H54 (cell line): ENCODE results near the gene PLEKHG4.

Experiments used
- DNase-seq: peaks from one replicate; pipeline ENCODE4 v3.0.0; 2011; ENCODE audit warnings: low spot score, mixed read lengths; ENCODE audit not compliant: insufficient read length
- FAIRE-seq: peaks from 3 replicates; lab custom pipeline; 2011; peaks lifted over from hg19 to GRCh38; lab: Jason Lieb, UNC
- POLR2A ChIP-seq: IDR thresholded peaks from 2 replicates; pipeline ENCODE4 v1.6.1; 2011; ENCODE audit warnings: low read depth, mild to moderate bottlenecking, low read length

Gene PLEKHG4

GRCh38 chr16:67264277-67264676, 15.1 kb upstream of the PLEKHG4 start:
- FAIRE-seq, result no peak
- TF ChIP-seq POLR2A, result no peak
- DNase-seq, result no peak

- FAIRE-seq, result no peak
- DNase-seq, result no peak
- TF ChIP-seq POLR2A, result no peak
Measured at GRCh38 chr16:67264866-67265265, 14.5 kb upstream of the PLEKHG4 start.

GRCh38 chr16:67265834-67266233, 13.5 kb upstream of the PLEKHG4 start:
- FAIRE-seq (no peak), DNase-seq (no peak)
- TF ChIP-seq POLR2A, result no peak

DNA sequence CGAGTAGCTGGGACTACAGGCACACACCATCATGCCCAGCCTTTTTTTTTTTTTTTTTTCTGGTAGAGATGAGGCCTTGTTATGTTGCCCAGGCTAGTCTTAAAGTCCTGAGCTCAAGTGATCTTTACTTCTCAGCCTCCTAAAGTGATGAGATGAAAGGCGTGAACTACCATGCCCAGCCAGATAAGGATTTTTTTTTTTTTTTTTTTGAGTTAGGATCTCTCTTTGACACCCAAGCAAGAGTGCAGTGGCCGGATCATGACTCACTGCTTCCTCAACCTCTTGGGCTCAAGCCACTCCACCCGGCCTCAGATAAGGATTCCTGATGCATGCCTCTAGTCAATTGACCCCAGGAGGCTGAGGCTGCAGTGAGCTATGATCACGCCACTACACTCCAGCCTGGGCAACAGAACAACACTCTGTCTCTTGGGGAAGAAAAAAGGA, 11.2 kb upstream of the PLEKHG4 start:
- no peak for DNase-seq

DNA sequence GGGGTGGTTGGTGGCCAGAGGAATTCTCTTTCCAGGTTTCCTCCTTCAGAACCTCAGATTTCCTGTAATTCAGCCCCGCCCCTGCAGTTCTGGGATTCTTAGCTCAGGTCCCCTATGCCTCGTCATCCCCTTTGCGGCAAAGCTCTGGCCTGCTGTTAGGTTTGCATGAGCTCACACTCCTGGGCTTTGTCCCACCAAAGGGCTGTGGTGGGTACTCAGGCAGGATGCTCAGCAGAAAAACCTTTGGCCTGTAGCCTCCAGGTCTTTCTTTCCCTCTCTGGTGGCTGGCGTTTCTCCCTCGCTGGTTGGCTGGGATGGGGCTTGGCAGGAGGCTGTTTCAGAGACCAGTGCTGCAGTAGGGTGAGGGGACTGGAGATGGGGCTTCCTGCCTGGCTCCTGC, 9.6 kb upstream of the PLEKHG4 start:
- FAIRE-seq (no peak), DNase-seq (no peak)
- TF ChIP-seq POLR2A, result no peak

More for the DNA sequence above, 11.2 kb upstream of the PLEKHG4 start:
- no peak for TF ChIP-seq POLR2A
- peak; percentile 65 for FAIRE-seq

DNA sequence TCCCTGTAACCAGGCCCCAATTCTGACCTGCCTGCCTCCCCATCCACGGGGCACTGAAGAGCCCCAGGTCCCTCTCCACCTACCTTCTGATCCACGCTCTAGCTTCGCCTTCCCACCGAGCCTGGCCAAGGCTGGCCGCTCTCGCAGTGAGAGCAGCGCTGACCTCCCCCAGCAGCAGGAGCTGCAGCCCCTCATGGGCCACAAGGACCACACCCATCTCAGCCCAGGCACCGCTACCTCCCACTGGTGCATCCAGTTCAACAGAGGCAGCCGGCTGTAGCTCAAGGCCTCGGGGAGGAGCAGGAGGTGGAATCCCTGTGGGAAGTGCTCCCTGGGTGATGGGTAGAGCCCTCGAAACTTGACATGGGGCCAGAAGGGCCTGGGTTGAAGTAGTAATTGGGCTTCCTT, 8.4 kb upstream of the PLEKHG4 start:
- no peak for TF ChIP-seq POLR2A

DNA sequence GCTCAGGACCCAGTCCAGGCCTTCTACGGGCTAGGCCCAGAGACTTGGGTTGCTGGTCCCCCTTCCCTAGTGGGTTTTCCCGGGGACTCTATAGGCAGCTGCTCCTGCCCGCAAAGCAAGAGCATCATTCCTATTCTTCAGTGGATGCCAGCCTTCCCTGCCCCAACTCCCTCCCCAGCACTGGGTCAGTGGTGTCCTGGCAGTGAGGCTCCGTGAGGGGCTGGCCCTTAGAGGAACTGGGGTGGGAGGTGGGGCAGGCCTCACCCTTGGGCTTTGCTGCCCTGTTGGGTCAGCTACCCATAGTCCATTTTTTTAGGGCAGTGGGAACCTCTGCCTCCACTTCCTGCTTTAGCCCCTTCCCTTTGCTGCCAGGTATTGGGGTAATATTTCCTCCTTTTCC, 7.9 kb upstream of the PLEKHG4 start:
- no peak for TF ChIP-seq POLR2A
- DNase-seq (no peak), FAIRE-seq (no peak)

More for the DNA sequence above, 8.4 kb upstream of the PLEKHG4 start:
- DNase-seq (no peak), FAIRE-seq (no peak)

GRCh38 chr16:67275321-67275720, 4.0 kb upstream of the PLEKHG4 start:
- no peak for DNase-seq
- FAIRE-seq, result no peak

DNA sequence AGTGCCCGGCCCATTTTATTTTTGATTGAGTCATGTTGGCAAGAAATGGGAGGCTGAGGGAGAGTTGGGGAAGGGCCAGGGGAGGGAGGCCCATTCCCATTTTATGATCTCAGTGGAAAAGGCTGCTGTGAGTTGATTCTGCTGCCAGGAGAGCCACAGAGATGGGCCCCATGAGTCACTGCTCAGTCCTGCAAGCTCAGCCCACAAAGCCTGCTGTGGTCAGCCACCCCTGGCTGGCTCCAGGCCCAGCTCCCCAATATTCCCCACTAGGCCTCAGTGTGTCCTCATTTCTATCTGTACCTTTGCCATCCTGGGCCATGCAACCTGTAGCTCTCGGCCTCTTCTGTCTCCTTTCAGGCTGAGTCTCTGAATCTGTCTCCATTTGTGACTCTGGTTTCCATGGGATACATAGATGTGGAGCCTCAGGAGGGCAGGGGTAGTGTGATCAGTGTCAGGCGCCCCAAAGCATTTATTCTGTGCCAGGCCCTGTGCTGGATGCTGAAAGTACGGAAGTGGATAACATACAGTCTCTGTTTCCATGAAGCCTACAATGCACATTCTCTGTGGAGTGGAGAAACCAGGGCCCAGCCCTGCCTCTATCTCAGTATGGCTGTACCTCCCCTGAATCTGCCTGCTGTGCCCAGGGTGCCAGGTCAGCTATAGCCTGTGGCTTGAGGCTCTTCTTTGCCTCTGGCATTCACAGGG, 1.9 kb upstream of the PLEKHG4 start:
- no peak for TF ChIP-seq POLR2A
- DNase-seq (peak; percentile 98), FAIRE-seq (peak; percentile 94)

More at GRCh38 chr16:67275321-67275720, 4.0 kb upstream of the PLEKHG4 start:
- no peak for TF ChIP-seq POLR2A

GRCh38 chr16:67277999-67278772, 1.1 kb upstream of the PLEKHG4 start:
- peak; percentile 81 for DNase-seq

DNA sequence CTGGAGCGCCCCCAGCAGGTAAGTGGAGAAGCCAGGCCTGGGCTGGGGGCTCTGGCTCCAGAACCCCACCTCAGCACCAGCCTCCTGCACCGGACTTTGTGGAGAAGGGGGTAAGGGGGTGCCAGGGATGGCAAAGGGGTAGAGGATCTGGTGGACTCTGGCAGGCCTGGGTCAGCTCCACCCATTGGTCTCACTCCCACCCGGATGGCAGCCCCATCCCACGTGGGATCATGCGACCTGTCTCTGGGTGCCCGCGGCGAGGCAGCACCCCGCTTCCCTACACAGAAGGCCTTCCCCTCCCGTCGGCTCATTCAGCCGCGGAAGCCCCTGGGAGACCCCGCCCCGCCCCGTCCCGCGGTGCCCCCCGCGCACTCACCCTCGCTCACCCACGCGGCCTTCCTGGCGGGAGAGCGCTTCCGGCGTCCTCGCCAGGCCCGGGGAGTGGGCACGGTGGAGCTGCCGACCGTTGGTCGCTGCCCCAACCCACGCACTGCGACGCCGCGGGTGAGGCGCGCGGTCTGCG, 498 bp upstream of the PLEKHG4 start:
- DNase-seq, result no peak
- FAIRE-seq, result no peak
- no peak for TF ChIP-seq POLR2A

More at GRCh38 chr16:67277999-67278772, 1.1 kb upstream of the PLEKHG4 start:
- no peak for FAIRE-seq
- TF ChIP-seq POLR2A, result no peak

GRCh38 chr16:67280090-67281015, 1.0 kb downstream of the PLEKHG4 start:
- FAIRE-seq, result no peak
- no peak for DNase-seq
- no peak for TF ChIP-seq POLR2A
